Mesendoderm (in vitro differentiated cells): ENCODE data around the gene OTUB2.
A peak's percentile ranks its signal among the peaks of the same experiment; 100 is the strongest.

Experiments used
- DNase-seq: peaks from one replicate; pipeline ENCODE4 v3.0.0; 2013
- H2AK5ac ChIP-seq: 2 replicates; pipeline ENCODE4 v1.6.1; 2013; ENCODE audit warnings: low read length, inconsistent platforms
- H2BK120ac ChIP-seq: 2 replicates; pipeline ENCODE4 v1.6.1; 2013; ENCODE audit warnings: low read depth, mild to moderate bottlenecking, low read length, moderate library complexity, mixed read lengths
- H2BK15ac ChIP-seq: replicated peaks from 2 replicates; pipeline ENCODE4 v1.6.1; 2013; ENCODE audit warnings: low read depth, mild to moderate bottlenecking, moderate library complexity
- H2BK5ac ChIP-seq: 2 replicates; pipeline ENCODE4 v1.6.1; 2013; ENCODE audit warnings: low read length, inconsistent platforms
- H3K18ac ChIP-seq: 2 replicates; pipeline ENCODE4 v1.6.1; 2013; ENCODE audit warnings: mild to moderate bottlenecking, low read length, mixed read lengths
- H3K23ac ChIP-seq: one replicate; pipeline ENCODE4 v1.6.1; 2013; ENCODE audit warnings: low read length
- H3K27ac ChIP-seq: 2 replicates; pipeline ENCODE4 v1.5.1; 2013; ENCODE audit warnings: low read depth, mild to moderate bottlenecking, inconsistent platforms, low read length, moderate library complexity
- H3K27me3 ChIP-seq: 2 replicates; pipeline ENCODE4 v1.6.1; 2013; ENCODE audit warnings: low read length, control low read depth, mild to moderate bottlenecking, inconsistent platforms; ENCODE audit not compliant: insufficient read depth, poor library complexity
- H3K36me3 ChIP-seq: 2 replicates; pipeline ENCODE4 v1.6.1; 2013; ENCODE audit warnings: low read length, inconsistent platforms; ENCODE audit not compliant: control insufficient read depth, insufficient read depth
- H3K4ac ChIP-seq: one replicate; pipeline ENCODE4 v1.6.1; 2013; ENCODE audit warnings: low read depth, mild to moderate bottlenecking, low read length, moderate library complexity
- H3K4me1 ChIP-seq: 2 replicates; pipeline ENCODE4 v1.6.1; 2013; ENCODE audit warnings: low read depth, low read length, inconsistent platforms; ENCODE audit not compliant: control insufficient read depth
- H3K4me2 ChIP-seq: 2 replicates; pipeline ENCODE4 v1.6.1; 2013; ENCODE audit warnings: low read length
- H3K4me3 ChIP-seq: 2 replicates; pipeline ENCODE4 v1.5.1; 2013; ENCODE audit warnings: mild to moderate bottlenecking, low read length
- H3K56ac ChIP-seq: one replicate; pipeline ENCODE4 v1.6.1; 2013; ENCODE audit warnings: low read length
- H3K79me1 ChIP-seq: 2 replicates; pipeline ENCODE4 v1.6.1; 2013; ENCODE audit warnings: low read length, inconsistent platforms
- H3K79me2 ChIP-seq: 2 replicates; pipeline ENCODE4 v1.6.1; 2013; ENCODE audit warnings: mild to moderate bottlenecking, low read length; ENCODE audit not compliant: control insufficient read depth, insufficient read depth
- H3K9ac ChIP-seq: 2 replicates; pipeline ENCODE4 v1.6.1; 2013; ENCODE audit warnings: low read length, inconsistent platforms
- H4K5ac ChIP-seq: one replicate; pipeline ENCODE4 v1.6.1; 2013; ENCODE audit warnings: low read length
- H4K8ac ChIP-seq: one replicate; pipeline ENCODE4 v1.6.1; 2013; ENCODE audit warnings: low read depth, mild to moderate bottlenecking, control low read depth, low read length, moderate library complexity
- WGBS: extraction: QIAGEN DNeasy Blood & Tissue Kit; methylation state at CpG from one replicate; pipeline ENCODE4 v1.1.7; 2013; ENCODE audit warnings: low lambda C conversion rate, missing lambda C conversion rate; ENCODE audit not compliant: insufficient coverage; ENCODE audit errors: extremely low coverage; 5-methylcytosine and 5-hydroxymethylcytosine counted together

The OTUB2 gene

GRCh38 chr14:94048691-94049624, 22.8 kb downstream of the OTUB2 start:
- Histone ChIP-seq H3K4ac (no peak overlapping the region), H2AK5ac (no peak overlapping the region), H3K18ac (no peak overlapping the region), H3K4me1 (no peaks in the 10 kb centered on the region), H3K4me2 (no peak overlapping the region), H3K27ac (no peak overlapping the region), H3K27me3 (no peaks in the 10 kb centered on the region), H2BK15ac (no peak overlapping the region), H3K79me1 (no peaks in the 10 kb centered on the region), H3K4me3 (no peak overlapping the region), H4K8ac (no peak overlapping the region), H3K79me2 (no peaks in the 10 kb centered on the region), H3K36me3 (peaks cover 22% of the 10 kb centered on the region), H2BK5ac (no peak overlapping the region), H4K5ac (no peak overlapping the region), H3K23ac (no peak overlapping the region), H3K56ac (no peak overlapping the region), H2BK120ac (no peak overlapping the region), H3K9ac (no peak overlapping the region)
- WGBS, result no CpG with 5 or more reads among the region's 10 CpGs
- no peak for DNase-seq

- Histone ChIP-seq H3K4me1 (no peaks in the 10 kb centered on the region), H2BK15ac (no peak overlapping the region), H3K27ac (no peak overlapping the region), H3K79me1 (no peaks in the 10 kb centered on the region), H3K4ac (no peak overlapping the region), H2AK5ac (no peak overlapping the region), H2BK5ac (no peak overlapping the region), H3K36me3 (peaks cover 25% of the 10 kb centered on the region), H3K4me3 (no peak overlapping the region), H3K18ac (no peak overlapping the region), H3K56ac (no peak overlapping the region), H3K4me2 (no peak overlapping the region), H4K8ac (no peak overlapping the region), H3K27me3 (no peaks in the 10 kb centered on the region), H3K23ac (no peak overlapping the region), H2BK120ac (no peak overlapping the region), H3K9ac (no peak overlapping the region), H3K79me2 (no peaks in the 10 kb centered on the region), H4K5ac (no peak overlapping the region)
- DNase-seq, result no peak
- no CpG with 5 or more reads among the region's 2 CpGs for WGBS
Measured at GRCh38 chr14:94049625-94050023, 23.5 kb downstream of the OTUB2 start.

DNA sequence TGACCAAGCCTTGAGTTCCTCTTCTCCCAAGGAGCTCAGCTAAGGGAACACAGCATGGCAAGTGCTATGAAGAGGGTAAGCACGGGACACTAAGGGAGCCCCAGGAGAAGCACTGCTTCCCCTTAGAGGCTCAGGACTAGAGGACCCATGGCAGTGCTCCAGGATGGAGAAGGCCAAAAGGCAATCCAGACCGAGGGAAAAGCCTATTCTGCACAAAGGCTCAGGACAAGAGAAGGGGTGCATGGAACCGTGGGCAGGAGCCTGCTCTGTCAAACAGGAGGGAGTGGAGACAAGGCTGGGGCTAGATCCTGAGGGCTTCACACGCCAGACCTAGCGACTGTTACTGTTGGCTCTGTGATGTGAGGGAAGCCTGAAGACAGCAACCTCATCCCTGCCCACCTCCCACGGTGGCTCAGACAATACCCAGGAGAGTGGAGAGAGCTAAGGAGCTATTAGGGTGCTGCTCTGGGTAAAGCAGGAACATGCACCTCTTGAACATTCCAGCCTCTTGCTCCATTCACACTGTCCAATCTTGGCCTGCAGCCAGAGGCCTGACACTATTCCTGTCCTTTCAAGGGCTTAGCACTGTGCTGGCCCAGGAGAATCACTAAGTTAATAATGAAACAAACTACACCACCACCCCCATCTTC, 24.2 kb downstream of the OTUB2 start:
- Histone ChIP-seq H2AK5ac (no peak overlapping the region), H3K23ac (no peak overlapping the region), H3K56ac (no peak overlapping the region), H3K79me2 (no peaks in the 10 kb centered on the region), H4K8ac (no peak overlapping the region), H3K9ac (no peak overlapping the region), H2BK15ac (no peak overlapping the region), H3K4me1 (no peaks in the 10 kb centered on the region), H3K4me3 (no peak overlapping the region), H3K27me3 (no peaks in the 10 kb centered on the region), H3K18ac (no peak overlapping the region), H2BK120ac (no peak overlapping the region), H3K4ac (no peak overlapping the region), H3K36me3 (peaks cover 21% of the 10 kb centered on the region), H3K79me1 (no peaks in the 10 kb centered on the region), H2BK5ac (no peak overlapping the region), H4K5ac (no peak overlapping the region), H3K27ac (no peak overlapping the region), H3K4me2 (no peak overlapping the region)
- DNase-seq, result no peak
- no CpG with 5 or more reads among the region's 6 CpGs for WGBS

DNA sequence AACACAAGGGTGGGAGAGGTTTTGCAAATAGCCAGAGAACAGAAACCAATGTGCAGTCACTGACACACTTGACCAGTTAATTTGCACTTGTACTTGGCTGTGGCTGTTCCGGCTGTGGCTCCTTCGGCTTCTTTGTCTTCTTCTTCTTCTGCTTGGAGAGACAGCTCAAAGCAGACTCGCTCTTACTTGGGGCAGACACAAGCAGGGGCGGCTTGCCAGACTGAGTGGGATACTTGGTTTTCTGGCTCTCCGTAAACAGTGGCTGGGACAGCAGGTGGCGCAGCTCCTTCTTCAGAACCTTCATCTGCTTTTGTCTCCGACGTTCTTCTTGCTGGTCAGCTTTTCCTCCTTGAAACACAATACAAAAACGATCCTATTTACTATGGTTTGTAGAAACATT, 25.0 kb downstream of the OTUB2 start:
- Histone ChIP-seq H3K56ac (no peak overlapping the region), H3K4me3 (no peak overlapping the region), H2BK5ac (no peak overlapping the region), H3K4me2 (no peak overlapping the region), H2AK5ac (no peak overlapping the region), H3K36me3 (peaks cover 18% of the 10 kb centered on the region), H3K79me1 (no peaks in the 10 kb centered on the region), H3K4me1 (no peaks in the 10 kb centered on the region), H3K23ac (no peak overlapping the region), H4K5ac (no peak overlapping the region), H3K27me3 (no peaks in the 10 kb centered on the region), H3K79me2 (no peaks in the 10 kb centered on the region), H2BK15ac (no peak overlapping the region), H3K9ac (no peak overlapping the region), H3K4ac (no peak overlapping the region), H4K8ac (no peak overlapping the region), H3K18ac (no peak overlapping the region), H3K27ac (no peak overlapping the region), H2BK120ac (no peak overlapping the region)
- DNase-seq, result peak; percentile 46
- WGBS, result no CpG with 5 or more reads among the region's 9 CpGs

GRCh38 chr14:94051779-94052178, 25.6 kb downstream of the OTUB2 start:
- H3K4me2 ChIP-seq, result no peak overlapping the region
- no peak overlapping the region for H2BK5ac ChIP-seq
- no peaks in the 10 kb centered on the region for H3K27me3 ChIP-seq
- H3K4ac ChIP-seq, result no peak overlapping the region
- no peak overlapping the region for H3K27ac ChIP-seq
- H4K5ac ChIP-seq, result no peak overlapping the region
- no peak overlapping the region for H2BK120ac ChIP-seq
- WGBS, result no CpG with 5 or more reads among the region's 3 CpGs
- no peak for DNase-seq
- no peak overlapping the region for H3K18ac ChIP-seq
- H3K4me3 ChIP-seq, result no peak overlapping the region
- H2BK15ac ChIP-seq, result no peak overlapping the region
- no peak overlapping the region for H3K23ac ChIP-seq
- H4K8ac ChIP-seq, result no peak overlapping the region
- H3K56ac ChIP-seq, result peak overlapping the region; percentile 25
- H3K36me3 ChIP-seq, result peaks cover 16% of the 10 kb centered on the region
- H3K79me2 ChIP-seq, result no peaks in the 10 kb centered on the region
- H3K4me1 ChIP-seq, result no peaks in the 10 kb centered on the region
- H3K79me1 ChIP-seq, result no peaks in the 10 kb centered on the region
- no peak overlapping the region for H3K9ac ChIP-seq
- no peak overlapping the region for H2AK5ac ChIP-seq
